OCI-LY1 (cell line): Measurements from ENCODE around the gene SMAP2.

ENCODE experiments used
- H2AFZ ChIP-seq: fragments of 200-600 bp; sonication (generic), shearing (Covaris generic); 2 replicates; pipeline ENCODE4 v1.6.0; 2014; ENCODE audit warnings: antibody characterized with exemption, mild to moderate bottlenecking, low read length
- H3F3A ChIP-seq: fragments of 200-600 bp; sonication (generic), shearing (Covaris generic); 2 replicates; pipeline ENCODE4 v1.6.0; 2014; ENCODE audit warnings: mild to moderate bottlenecking, antibody characterized with exemption, low read length, moderate library complexity; ENCODE audit not compliant: insufficient read depth
- H3K27ac ChIP-seq: fragments of 200-600 bp; sonication (generic); 2 replicates; pipeline ENCODE4 v1.5.1; 2014; ENCODE audit warnings: low read length, mixed run types, mild to moderate bottlenecking, low read depth; ENCODE audit not compliant: poor library complexity, severe bottlenecking
- H3K27me3 ChIP-seq: fragments of 200-600 bp; sonication (generic); 2 replicates; pipeline ENCODE4 v1.6.0; 2014; ENCODE audit warnings: antibody characterized with exemption, mild to moderate bottlenecking, low read length, moderate library complexity; ENCODE audit not compliant: insufficient read depth
- H3K36me3 ChIP-seq: fragments of 200-600 bp; sonication (generic); 2 replicates; pipeline ENCODE4 v1.6.1; 2014; ENCODE audit warnings: mild to moderate bottlenecking, antibody characterized with exemption, low read length, moderate library complexity, mixed read lengths; ENCODE audit not compliant: insufficient read depth
- H3K4me1 ChIP-seq: fragments of 200-600 bp; sonication (generic); 2 replicates; pipeline ENCODE4 v1.5.1; 2014; ENCODE audit warnings: mild to moderate bottlenecking, low read length, moderate library complexity; ENCODE audit not compliant: insufficient read depth, severe bottlenecking
- H3K4me2 ChIP-seq: fragments of 200-600 bp; sonication (generic), shearing (Covaris generic); 2 replicates; pipeline ENCODE4 v1.6.1; 2014; ENCODE audit warnings: low read length
- H3K4me3 ChIP-seq: fragments of 200-600 bp; sonication (generic); 2 replicates; pipeline ENCODE4 v1.5.1; 2014; ENCODE audit warnings: low read length, low read depth, mild to moderate bottlenecking, mixed read lengths; ENCODE audit not compliant: poor library complexity, severe bottlenecking
- H3K79me2 ChIP-seq: fragments of 200-600 bp; shearing (Covaris generic); 2 replicates; pipeline ENCODE4 v1.6.1; 2016; ENCODE audit warnings: mixed run types, low read length, mixed read lengths; ENCODE audit not compliant: insufficient read depth
- H3K9ac ChIP-seq: fragments of 200-600 bp; sonication (generic), shearing (Covaris generic); 2 replicates; pipeline ENCODE4 v1.6.1; 2014; ENCODE audit warnings: mild to moderate bottlenecking, low read length, mixed read lengths
- H3K9me2 ChIP-seq: fragments of 200-600 bp; sonication (generic), shearing (Covaris generic); 2 replicates; pipeline ENCODE4 v1.6.1; 2014; ENCODE audit warnings: low read depth, mild to moderate bottlenecking, low read length, mixed read lengths
- H3K9me3 ChIP-seq: fragments of 200-600 bp; shearing (Covaris generic); 2 replicates; pipeline ENCODE4 v1.6.1; 2014; ENCODE audit warnings: low read length, mixed read lengths
- H4K20me1 ChIP-seq: fragments of 200-600 bp; sonication (generic), shearing (Covaris generic); 2 replicates; pipeline ENCODE4 v1.6.0; 2016; ENCODE audit warnings: mild to moderate bottlenecking, low read length; ENCODE audit not compliant: insufficient read depth
- CTCF ChIP-seq: fragments of 200-600 bp; sonication (generic), shearing (Covaris generic); IDR thresholded peaks from 2 replicates; pipeline ENCODE4 v1.5.1; 2017; ENCODE audit warnings: mild to moderate bottlenecking, antibody characterized with exemption, low read length, moderate library complexity, mixed read lengths
- EZH2 ChIP-seq: fragments of 200-600 bp; sonication (generic), shearing (Covaris generic); IDR thresholded peaks from 2 replicates; pipeline ENCODE4 v1.8.0; 2017; ENCODE audit warnings: borderline replicate concordance, mixed run types, mild to moderate bottlenecking, antibody characterized with exemption, low read length, moderate library complexity, mixed read lengths

Gene SMAP2

GRCh38 chr1:40351124-40351523 lies 22.4 kb upstream of the SMAP2 start:
- H3K27me3 ChIP-seq: no peaks in the 10 kb centered on the region
- no peak overlapping the region for H3K9ac ChIP-seq
- H3K36me3 ChIP-seq: no peaks in the 10 kb centered on the region
- H3K79me2 ChIP-seq: no peaks in the 10 kb centered on the region
- H3K4me3 ChIP-seq: no peak overlapping the region
- H2AFZ ChIP-seq: no peak overlapping the region
- peaks cover 6% of the 10 kb centered on the region for H3K4me1 ChIP-seq
- H3F3A ChIP-seq: no peaks in the 10 kb centered on the region
- no peaks in the 10 kb centered on the region for H3K9me3 ChIP-seq
- H3K27ac ChIP-seq: no peak overlapping the region
- no peaks in the 10 kb centered on the region for H3K9me2 ChIP-seq
- H3K4me2 ChIP-seq: no peak overlapping the region
- TF ChIP-seq CTCF (no peak), EZH2 (no peak)
- no peaks in the 10 kb centered on the region for H4K20me1 ChIP-seq

- Histone ChIP-seq H4K20me1 (no peaks in the 10 kb centered on the region), H3K4me3 (no peak overlapping the region), H3K4me2 (no peak overlapping the region), H3K27ac (no peak overlapping the region), H3K9me3 (peaks cover 3% of the 10 kb centered on the region; the same call in 1 of the 2 replicates), H3K4me1 (peaks cover 6% of the 10 kb centered on the region), H3F3A (no peaks in the 10 kb centered on the region), H3K79me2 (no peaks in the 10 kb centered on the region), H3K9me2 (no peaks in the 10 kb centered on the region), H3K9ac (no peak overlapping the region), H2AFZ (no peak overlapping the region), H3K27me3 (no peaks in the 10 kb centered on the region), H3K36me3 (no peaks in the 10 kb centered on the region)
- TF ChIP-seq EZH2 (no peak), CTCF (no peak)
These were observed 21.4 kb upstream of the SMAP2 start for GRCh38 chr1:40352126-40352525.

- no peak overlapping the region for H3K4me3 ChIP-seq
- peaks cover 6% of the 10 kb centered on the region for H3K4me1 ChIP-seq
- no peaks in the 10 kb centered on the region for H3F3A ChIP-seq
- H3K9me3 ChIP-seq: peaks cover 10% of the 10 kb centered on the region
- no peak for TF ChIP-seq EZH2
- TF ChIP-seq CTCF: no peak
- no peak overlapping the region for H3K4me2 ChIP-seq
- H3K79me2 ChIP-seq: no peaks in the 10 kb centered on the region
- no peak overlapping the region for H3K27ac ChIP-seq
- H3K27me3 ChIP-seq: no peaks in the 10 kb centered on the region
- no peaks in the 10 kb centered on the region for H3K9me2 ChIP-seq
- H2AFZ ChIP-seq: no peak overlapping the region
- no peaks in the 10 kb centered on the region for H3K36me3 ChIP-seq
- H3K9ac ChIP-seq: no peak overlapping the region
- no peaks in the 10 kb centered on the region for H4K20me1 ChIP-seq
These were observed 20.4 kb upstream of the SMAP2 start for GRCh38 chr1:40353082-40353481.
